Smooth muscle cell (in vitro differentiated cells): ENCODE data around the gene SERINC5. TPM values are rescaled to one million over a fixed set of nuclear protein-coding genes. Genes with fewer than 3 reads are reported as not detected.

ENCODE experiments used
- DNase-seq: peaks from one replicate; lab custom pipeline; 2025; ENCODE audit not compliant: unreplicated experiment; lab: John Stamatoyannopoulos, UW
- H2AFZ ChIP-seq: fragments of 200-600 bp; sonication (generic); 2 replicates; pipeline ENCODE4 v1.6.0; 2016; ENCODE audit warnings: antibody characterized with exemption, low read depth, mild to moderate bottlenecking
- H3F3A ChIP-seq: fragments of 200-600 bp; sonication (generic); 2 replicates; pipeline ENCODE4 v1.6.0; 2017; ENCODE audit warnings: antibody characterized with exemption, low read depth
- H3K27ac ChIP-seq: fragments of 200-600 bp; sonication (generic); 2 replicates; pipeline ENCODE4 v1.5.1; 2016; ENCODE audit warnings: low read depth, mild to moderate bottlenecking
- H3K27me3 ChIP-seq: fragments of 200-600 bp; sonication (generic); 2 replicates; pipeline ENCODE4 v1.6.1; 2016; ENCODE audit warnings: low read depth, mild to moderate bottlenecking
- H3K36me3 ChIP-seq: fragments of 200-600 bp; sonication (generic); 2 replicates; pipeline ENCODE4 v1.5.1; 2016; ENCODE audit warnings: low read depth
- H3K4me1 ChIP-seq: fragments of 200-600 bp; sonication (generic); 2 replicates; pipeline ENCODE4 v1.5.1; 2016; ENCODE audit warnings: low read depth
- H3K4me2 ChIP-seq: fragments of 200-600 bp; sonication (generic); 2 replicates; pipeline ENCODE4 v1.6.0; 2016; ENCODE audit warnings: mild to moderate bottlenecking
- H3K4me3 ChIP-seq: fragments of 200-600 bp; sonication (generic); 2 replicates; pipeline ENCODE4 v1.5.1; 2016; ENCODE audit warnings: mild to moderate bottlenecking
- H3K79me2 ChIP-seq: fragments of 200-600 bp; sonication (generic); 2 replicates; pipeline ENCODE4 v1.6.0; 2016; ENCODE audit warnings: low read depth, mild to moderate bottlenecking
- H3K9ac ChIP-seq: fragments of 200-600 bp; sonication (generic); 2 replicates; pipeline ENCODE4 v1.6.0; 2016; ENCODE audit warnings: low read depth
- H3K9me3 ChIP-seq: fragments of 200-600 bp; sonication (generic); replicated peaks from 2 replicates; pipeline ENCODE4 v1.5.1; 2016; ENCODE audit warnings: low read depth
- H4K20me1 ChIP-seq: fragments of 200-600 bp; sonication (generic); 2 replicates; pipeline ENCODE4 v1.6.0; 2016; ENCODE audit warnings: low read depth
- WGBS: methylation state at CpG from one replicate; pipeline ENCODE4 v1.1.7; 2016; ENCODE audit warnings: low lambda C conversion rate; 5-methylcytosine and 5-hydroxymethylcytosine counted together
- polyA plus RNA-seq: library from polyadenylated mRNA; unstranded; fragments of >200 nt; fragmentation: Nextera tagmentation; extraction: Ambion mirVana; gene quantifications from 2 replicates; pipeline ENCODE4 v1.2.1, GENCODE V29; 2016
- total RNA-seq: library from RNA; depleted of rRNA; stranded (reverse); fragments of >200 nt; gene quantifications from 2 replicates; pipeline ENCODE4 v1.2.3, GENCODE V29; 2014
- TF ChIP-seq, protein P1 (sequence below): fragments of 200-600 bp; sonication (generic); IDR thresholded peaks from 2 replicates; pipeline ENCODE4 v1.5.1; 2017; ENCODE audit warnings: borderline replicate concordance, mild to moderate bottlenecking, antibody characterized with exemption; ENCODE audit not compliant: insufficient read depth, poor library complexity, severe bottlenecking

The SERINC5 gene
- total and polyA plus RNA-seq, 2 experiments from 2014 or later: 4.5 to 37.0 TPM

DNA sequence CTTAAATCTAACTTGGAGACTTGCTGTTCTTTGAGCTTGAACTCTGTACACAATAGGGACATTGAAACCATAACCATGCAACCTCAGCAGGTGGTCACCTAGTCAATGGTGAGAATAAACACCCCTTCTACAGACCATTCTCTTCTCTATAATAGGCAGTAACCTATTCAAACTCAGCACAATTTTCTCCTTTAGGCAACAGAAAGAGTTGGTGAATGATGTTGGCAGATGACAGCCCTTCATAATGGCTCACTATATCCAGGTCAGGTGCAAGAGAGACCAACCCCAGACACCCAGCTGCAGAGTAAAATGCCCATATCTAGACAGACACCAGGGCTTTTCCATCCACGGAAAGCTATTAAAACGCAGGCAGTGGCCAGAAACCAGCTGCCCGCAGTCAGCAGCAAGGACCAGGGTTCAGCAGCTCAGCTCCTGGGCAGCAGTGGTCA, 106.7 kb downstream of the SERINC5 start:
- TF ChIP-seq, protein P1, sequence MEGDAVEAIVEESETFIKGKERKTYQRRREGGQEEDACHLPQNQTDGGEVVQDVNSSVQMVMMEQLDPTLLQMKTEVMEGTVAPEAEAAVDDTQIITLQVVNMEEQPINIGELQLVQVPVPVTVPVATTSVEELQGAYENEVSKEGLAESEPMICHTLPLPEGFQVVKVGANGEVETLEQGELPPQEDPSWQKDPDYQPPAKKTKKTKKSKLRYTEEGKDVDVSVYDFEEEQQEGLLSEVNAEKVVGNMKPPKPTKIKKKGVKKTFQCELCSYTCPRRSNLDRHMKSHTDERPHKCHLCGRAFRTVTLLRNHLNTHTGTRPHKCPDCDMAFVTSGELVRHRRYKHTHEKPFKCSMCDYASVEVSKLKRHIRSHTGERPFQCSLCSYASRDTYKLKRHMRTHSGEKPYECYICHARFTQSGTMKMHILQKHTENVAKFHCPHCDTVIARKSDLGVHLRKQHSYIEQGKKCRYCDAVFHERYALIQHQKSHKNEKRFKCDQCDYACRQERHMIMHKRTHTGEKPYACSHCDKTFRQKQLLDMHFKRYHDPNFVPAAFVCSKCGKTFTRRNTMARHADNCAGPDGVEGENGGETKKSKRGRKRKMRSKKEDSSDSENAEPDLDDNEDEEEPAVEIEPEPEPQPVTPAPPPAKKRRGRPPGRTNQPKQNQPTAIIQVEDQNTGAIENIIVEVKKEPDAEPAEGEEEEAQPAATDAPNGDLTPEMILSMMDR: no peak
- no peak overlapping the region for H3K27ac ChIP-seq
- H3K9ac ChIP-seq: no peak overlapping the region
- DNase-seq: no peak
- no peaks in the 10 kb centered on the region for H3F3A ChIP-seq
- H3K4me3 ChIP-seq: no peak overlapping the region
- no peak overlapping the region for H2AFZ ChIP-seq
- H3K36me3 ChIP-seq: no peaks in the 10 kb centered on the region
- no peaks in the 10 kb centered on the region for H3K79me2 ChIP-seq
- no peaks in the 10 kb centered on the region for H3K4me1 ChIP-seq
- H3K9me3 ChIP-seq: no peaks in the 10 kb centered on the region
- no peak overlapping the region for H3K4me2 ChIP-seq
- no peaks in the 10 kb centered on the region for H3K27me3 ChIP-seq
- no peaks in the 10 kb centered on the region for H4K20me1 ChIP-seq
- 79% methylated on average over 3 of the region's 3 CpGs for WGBS

DNA sequence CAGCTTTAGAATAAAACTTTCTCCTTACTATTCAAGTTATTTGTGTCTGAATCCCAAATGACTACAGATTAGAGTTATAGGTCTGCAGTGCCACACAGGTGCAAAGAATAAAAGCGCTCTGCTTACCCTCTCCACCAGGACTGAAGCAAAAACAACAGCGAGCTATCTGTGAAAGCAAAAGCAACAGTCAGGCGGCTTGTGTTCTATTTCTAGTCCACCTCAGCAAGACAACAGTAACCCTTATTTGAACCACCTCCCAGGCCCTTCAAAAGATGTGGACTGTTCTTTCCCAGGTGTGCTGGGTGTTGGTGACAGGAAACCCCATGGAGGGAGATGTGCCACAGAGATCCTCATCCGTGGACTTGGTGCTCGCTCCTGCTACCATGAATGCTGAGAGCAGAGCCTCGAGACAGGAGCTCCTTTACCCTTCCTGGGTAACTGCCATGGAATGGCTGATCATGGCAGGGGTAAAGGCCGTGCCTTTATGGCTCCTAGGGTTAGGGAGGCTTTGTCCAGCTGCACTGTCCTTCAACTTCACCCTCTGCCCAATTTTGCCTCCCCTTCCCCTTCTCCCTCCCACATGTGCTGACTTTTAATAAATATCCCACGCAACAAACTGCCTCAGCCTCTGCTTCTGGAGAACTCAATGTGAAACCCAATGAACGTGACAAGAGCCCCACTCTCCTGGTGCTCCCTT, 108.6 kb downstream of the SERINC5 start:
- no peaks in the 10 kb centered on the region for H3K9me3 ChIP-seq
- peaks cover 3% of the 10 kb centered on the region for H3K4me1 ChIP-seq
- peaks cover 4% of the 10 kb centered on the region for H3F3A ChIP-seq
- H2AFZ ChIP-seq: no peak overlapping the region
- H4K20me1 ChIP-seq: no peaks in the 10 kb centered on the region
- WGBS: 95% methylated on average over 9 of the region's 9 CpGs
- TF ChIP-seq, protein P1: no peak
- H3K79me2 ChIP-seq: no peaks in the 10 kb centered on the region
- no peaks in the 10 kb centered on the region for H3K36me3 ChIP-seq
- H3K9ac ChIP-seq: no peak overlapping the region
- H3K27me3 ChIP-seq: no peaks in the 10 kb centered on the region
- H3K4me2 ChIP-seq: no peak overlapping the region
- H3K4me3 ChIP-seq: no peak overlapping the region
- DNase-seq: no peak
- H3K27ac ChIP-seq: no peak overlapping the region

DNA sequence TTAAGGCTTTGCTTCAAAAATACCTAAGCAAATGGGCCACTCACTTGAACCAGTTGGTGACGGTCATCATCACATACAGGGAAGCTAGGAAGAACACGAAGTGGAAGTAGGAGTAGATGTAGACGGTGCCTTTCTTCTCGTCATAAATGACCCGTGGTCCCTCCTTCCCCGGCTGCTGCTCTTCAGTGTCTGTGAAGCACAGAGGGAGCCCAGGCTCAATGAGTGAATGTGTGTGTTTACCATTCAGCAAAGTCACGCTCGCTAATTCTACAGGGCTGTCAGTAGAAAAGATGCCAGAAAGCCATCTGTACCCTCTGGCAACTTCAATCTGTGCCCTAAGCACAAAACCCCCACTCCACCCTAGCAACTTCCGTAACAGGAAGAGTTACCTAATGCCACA, 109.8 kb downstream of the SERINC5 start:
- Histone ChIP-seq H3K36me3 (no peaks in the 10 kb centered on the region), H3K27ac (no peak overlapping the region)
- TF ChIP-seq, protein P1: no peak

DNA sequence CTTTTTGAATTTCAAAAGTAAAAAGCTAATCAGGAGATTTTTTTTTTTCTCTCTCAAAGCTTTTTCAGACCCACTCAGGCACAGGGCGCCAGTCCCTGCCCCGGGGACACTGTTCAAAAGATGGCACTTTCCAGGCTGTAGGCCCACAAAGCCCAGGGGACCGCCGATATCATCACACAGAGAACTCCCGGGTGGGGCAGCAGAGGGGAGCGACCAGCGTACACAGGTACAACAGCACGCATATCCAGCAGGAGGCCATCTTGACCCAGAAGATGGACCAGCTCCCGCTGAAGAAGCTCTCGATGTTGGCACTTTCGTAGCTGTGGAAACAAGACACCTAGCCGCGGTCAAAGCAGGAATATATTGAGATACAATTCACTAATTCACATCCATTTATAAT, 112.4 kb downstream of the SERINC5 start:
- H3F3A ChIP-seq: peaks cover 8% of the 10 kb centered on the region
- H4K20me1 ChIP-seq: no peaks in the 10 kb centered on the region
- no peaks in the 10 kb centered on the region for H3K9me3 ChIP-seq
- no peak overlapping the region for H3K27ac ChIP-seq
- no peak for DNase-seq
- 96% methylated on average over 13 of the region's 13 CpGs for WGBS
- no peaks in the 10 kb centered on the region for H3K79me2 ChIP-seq
- no peaks in the 10 kb centered on the region for H3K36me3 ChIP-seq
- H2AFZ ChIP-seq: no peak overlapping the region
- H3K27me3 ChIP-seq: no peaks in the 10 kb centered on the region
- H3K9ac ChIP-seq: no peak overlapping the region
- H3K4me1 ChIP-seq: peaks cover 16% of the 10 kb centered on the region
- TF ChIP-seq, protein P1: no peak
- no peak overlapping the region for H3K4me3 ChIP-seq
- H3K4me2 ChIP-seq: no peak overlapping the region

More for the DNA sequence above, 109.8 kb downstream of the SERINC5 start:
- Histone ChIP-seq H3K4me1 (peaks cover 14% of the 10 kb centered on the region), H4K20me1 (no peaks in the 10 kb centered on the region), H3K4me3 (no peak overlapping the region), H2AFZ (no peak overlapping the region), H3K9me3 (no peaks in the 10 kb centered on the region), H3F3A (peaks cover 8% of the 10 kb centered on the region), H3K9ac (no peak overlapping the region), H3K79me2 (no peaks in the 10 kb centered on the region), H3K27me3 (no peaks in the 10 kb centered on the region), H3K4me2 (no peak overlapping the region)
- no peak for DNase-seq
- WGBS: 95% methylated on average over 9 of the region's 9 CpGs
